Vagina (tissue), 2 donors: Measurements from ENCODE around the gene ELMO2. TPM values are rescaled to one million over a fixed set of nuclear protein-coding genes. Genes with fewer than 3 reads are reported as not detected.

ENCODE experiments used
- DNase-seq, 2 donors: peaks; one replicate each; pipeline ENCODE4 v3.0.0-alpha.2; 2017; ENCODE audit errors: extremely low spot score in 2 of 2
- H3K27ac ChIP-seq: fragments of 200-600 bp; sonication (generic); one replicate; pipeline ENCODE4 v1.5.1; 2019
- H3K27me3 ChIP-seq: fragments of 200-600 bp; sonication (generic); one replicate; pipeline ENCODE4 v1.5.1; 2019
- H3K36me3 ChIP-seq, 2 donors: fragments of 200-600 bp; sonication (generic); one replicate each; pipeline ENCODE4 v1.5.1; 2017 to 2019
- H3K4me1 ChIP-seq: fragments of 200-600 bp; sonication (generic); one replicate; pipeline ENCODE4 v1.5.1; 2019
- H3K4me3 ChIP-seq, 2 donors: fragments of 200-600 bp; sonication (generic); 1 replicate in 1 of 2; 2 replicates in 1 of 2; pipeline ENCODE4 v1.5.1; 2016 to 2019
- H3K9me3 ChIP-seq: fragments of 200-600 bp; sonication (generic); one replicate; pipeline ENCODE4 v1.5.1; 2019
- POLR2A ChIP-seq, 2 donors: fragments of 450-650 bp; IDR thresholded peaks; one replicate each; pipeline ENCODE4 v1.6.1; 2017; ENCODE audit warnings: antibody characterized with exemption in 2 of 2, mild to moderate bottlenecking in 2 of 2, moderate library complexity in 2 of 2
- POLR2AphosphoS5 ChIP-seq, 2 donors: sonication (generic); formaldehyde crosslinking; IDR thresholded peaks; one replicate each; pipeline ENCODE4 v1.9.0; 2017; ENCODE audit warnings: antibody characterized with exemption in 2 of 2, mild to moderate bottlenecking in 2 of 2, low read depth in 1 of 2; ENCODE audit not compliant: insufficient read depth in 1 of 2
- intact Hi-C: fragments of 100-400 bp; cut with DNase I; formaldehyde crosslinking; loops from one replicate; pipeline ENCODE4 v1.15.1; 2023
- total RNA-seq: library from RNA; depleted of rRNA; stranded (reverse); fragments of >200 nt; gene quantifications from one replicate; pipeline ENCODE4 v1.2.3, GENCODE V29; 2016
- TF ChIP-seq, protein P1 (sequence below), 3 experiments: fragments of 450-650 bp in 2 of 3; fragments of 200-600 bp in 1 of 3; sonication (generic) in 1 of 3; IDR thresholded peaks; one replicate each; pipeline ENCODE4 v1.5.1; 2017 to 2019; ENCODE audit warnings: antibody characterized with exemption in 3 of 3, mild to moderate bottlenecking in 2 of 3, moderate library complexity in 2 of 3

Gene ELMO2
- total RNA-seq, 1 donor from 2014 or later, result 73.9 TPM

- no peak for DNase-seq
- intact Hi-C loops, result no loop called here
- no peaks in the 10 kb centered on the region for H3K36me3 ChIP-seq
- H3K27me3 ChIP-seq, result no peaks in the 10 kb centered on the region
- H3K9me3 ChIP-seq, result no peaks in the 10 kb centered on the region
- H3K4me1 ChIP-seq, result peaks cover 40% of the 10 kb centered on the region
- no peak overlapping the region for H3K27ac ChIP-seq
- no peak overlapping the region for H3K4me3 ChIP-seq
- TF ChIP-seq POLR2A (IDR thresholded peaks at IDR 0.05), result no peak
Measured at GRCh38 chr20:46408281-46408731, 1.9 kb upstream of the ELMO2 start.

GRCh38 chr20:46407671-46407996, 1.2 kb upstream of the ELMO2 start:
- Histone ChIP-seq H3K36me3 (no peaks in the 10 kb centered on the region), H3K27ac (no peak overlapping the region), H3K27me3 (no peaks in the 10 kb centered on the region), H3K4me1 (peaks cover 47% of the 10 kb centered on the region), H3K9me3 (no peaks in the 10 kb centered on the region), H3K4me3 (peak overlapping the region in 1 of 2 donors; percentile 75)
- TF ChIP-seq POLR2AphosphoS5 (IDR thresholded peaks at IDR 0.05; ENCODE audit: insufficient read depth in 1 of 2, low read depth in 1 of 2), result no peak
- TF ChIP-seq, protein P1, sequence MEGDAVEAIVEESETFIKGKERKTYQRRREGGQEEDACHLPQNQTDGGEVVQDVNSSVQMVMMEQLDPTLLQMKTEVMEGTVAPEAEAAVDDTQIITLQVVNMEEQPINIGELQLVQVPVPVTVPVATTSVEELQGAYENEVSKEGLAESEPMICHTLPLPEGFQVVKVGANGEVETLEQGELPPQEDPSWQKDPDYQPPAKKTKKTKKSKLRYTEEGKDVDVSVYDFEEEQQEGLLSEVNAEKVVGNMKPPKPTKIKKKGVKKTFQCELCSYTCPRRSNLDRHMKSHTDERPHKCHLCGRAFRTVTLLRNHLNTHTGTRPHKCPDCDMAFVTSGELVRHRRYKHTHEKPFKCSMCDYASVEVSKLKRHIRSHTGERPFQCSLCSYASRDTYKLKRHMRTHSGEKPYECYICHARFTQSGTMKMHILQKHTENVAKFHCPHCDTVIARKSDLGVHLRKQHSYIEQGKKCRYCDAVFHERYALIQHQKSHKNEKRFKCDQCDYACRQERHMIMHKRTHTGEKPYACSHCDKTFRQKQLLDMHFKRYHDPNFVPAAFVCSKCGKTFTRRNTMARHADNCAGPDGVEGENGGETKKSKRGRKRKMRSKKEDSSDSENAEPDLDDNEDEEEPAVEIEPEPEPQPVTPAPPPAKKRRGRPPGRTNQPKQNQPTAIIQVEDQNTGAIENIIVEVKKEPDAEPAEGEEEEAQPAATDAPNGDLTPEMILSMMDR (IDR thresholded peaks at IDR 0.05), result no peak
- TF ChIP-seq POLR2A (IDR thresholded peaks at IDR 0.05), result no peak
- DNase-seq, result peak in 1 of 2 donors; percentile 49
- intact Hi-C loops, result no loop called here

- no peaks in the 10 kb centered on the region for H3K9me3 ChIP-seq
- H3K36me3 ChIP-seq, result no peaks in the 10 kb centered on the region
- DNase-seq, result peak in 1 of 2 donors; percentile 95
- TF ChIP-seq, protein P1 (IDR thresholded peaks at IDR 0.05), result no peak
- TF ChIP-seq POLR2AphosphoS5 (IDR thresholded peaks at IDR 0.05; ENCODE audit: insufficient read depth in 1 of 2, low read depth in 1 of 2), result no peak
- no peak for TF ChIP-seq POLR2A (IDR thresholded peaks at IDR 0.05)
- H3K4me3 ChIP-seq, result peak overlapping the region; percentile 75 to 92
- intact Hi-C loops, result no loop called here
- H3K27me3 ChIP-seq, result no peaks in the 10 kb centered on the region
- H3K27ac ChIP-seq, result peak overlapping the region; percentile 88
- H3K4me1 ChIP-seq, result peaks cover 52% of the 10 kb centered on the region
Measured at GRCh38 chr20:46406986-46407670, 713 bp upstream of the ELMO2 start.

GRCh38 chr20:46402331-46402811, 4.0 kb downstream of the ELMO2 start:
- H3K27me3 ChIP-seq, result no peaks in the 10 kb centered on the region
- H3K27ac ChIP-seq, result peak overlapping the region; percentile 84
- no peak for DNase-seq
- H3K36me3 ChIP-seq, result peaks cover 0 to 6% of the 10 kb centered on the region in 2 donors
- intact Hi-C loops, result no loop called here
- TF ChIP-seq POLR2AphosphoS5 (IDR thresholded peaks at IDR 0.05; ENCODE audit: insufficient read depth in 1 of 2, low read depth in 1 of 2), result no peak
- TF ChIP-seq POLR2A (IDR thresholded peaks at IDR 0.05), result no peak
- TF ChIP-seq, protein P1 (IDR thresholded peaks at IDR 0.05), result no peak
- no peaks in the 10 kb centered on the region for H3K9me3 ChIP-seq
- peaks cover 79% of the 10 kb centered on the region for H3K4me1 ChIP-seq
- H3K4me3 ChIP-seq, result no peak overlapping the region

- no peaks in the 10 kb centered on the region for H3K27me3 ChIP-seq
- peak overlapping the region; percentile 6 to 25 for H3K4me3 ChIP-seq
- H3K36me3 ChIP-seq, result peaks cover 0 to 8% of the 10 kb centered on the region in 2 donors
- H3K27ac ChIP-seq, result peak overlapping the region; percentile 84
- no peak for DNase-seq
- H3K9me3 ChIP-seq, result no peaks in the 10 kb centered on the region
- intact Hi-C loops, result no loop called here
- TF ChIP-seq, protein P1 (IDR thresholded peaks at IDR 0.05), result no peak
- no peak for TF ChIP-seq POLR2A (IDR thresholded peaks at IDR 0.05)
- TF ChIP-seq POLR2AphosphoS5 (IDR thresholded peaks at IDR 0.05; ENCODE audit: insufficient read depth in 1 of 2, low read depth in 1 of 2), result no peak
- H3K4me1 ChIP-seq, result peaks cover 73% of the 10 kb centered on the region
Measured at GRCh38 chr20:46401478-46401860, 4.9 kb downstream of the ELMO2 start.
